Skeletal muscle cell (primary cell): ENCODE results near the gene PKLR.

Source experiments
- DNase-seq: peaks from one replicate; pipeline ENCODE4 v3.0.0-alpha.2; 2010; ENCODE audit warnings: low read depth
- H3K4me3 ChIP-seq: 2 replicates; pipeline ENCODE4 v1.5.1; 2011; ENCODE audit warnings: low read depth, mild to moderate bottlenecking, control low read depth, low read length, moderate library complexity

Gene PKLR

GRCh38 chr1:155241841-155242264 lies 59.4 kb downstream of the PKLR start:
- no peak for DNase-seq
- no peak overlapping the region for H3K4me3 ChIP-seq

DNA sequence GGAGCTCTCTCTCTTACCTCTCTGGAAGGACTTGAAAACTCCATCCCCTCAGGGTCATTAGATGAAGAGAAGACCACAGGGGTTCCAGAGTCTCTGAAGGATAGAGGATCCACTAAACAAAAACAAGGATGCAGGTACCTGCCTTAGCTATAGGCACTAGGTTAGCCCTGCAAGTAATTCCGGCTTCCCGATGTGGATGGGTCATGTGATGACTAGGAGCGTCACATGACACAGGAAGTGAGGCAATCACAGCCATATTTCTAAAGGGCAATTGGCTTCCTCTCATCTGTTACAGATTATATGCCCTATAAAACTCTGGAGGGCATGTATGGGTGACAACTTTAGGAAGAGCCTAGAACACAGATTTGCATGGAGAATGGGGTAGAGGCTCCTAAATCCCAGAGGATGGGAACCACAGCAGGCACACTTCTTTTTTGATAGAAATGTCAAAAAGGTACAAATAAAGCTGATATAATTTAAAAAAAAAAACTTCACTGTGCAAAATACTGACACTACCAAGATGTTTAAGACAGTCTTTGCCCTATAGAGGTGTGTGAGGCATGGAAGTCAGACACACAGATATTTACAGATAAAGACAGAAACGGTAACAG lies 60.1 kb downstream of the PKLR start:
- peak overlapping the region; percentile 48 for H3K4me3 ChIP-seq
- peak; percentile 44 for DNase-seq
